ENCODE results near the gene ENOX1. TPM values are rescaled to one million over a fixed set of nuclear protein-coding genes. Genes with fewer than 3 reads are reported as not detected.

Gene ENOX1
- polyA plus RNA-seq, 3 donors, result 0.04 TPM; not detected in 2

DNA sequence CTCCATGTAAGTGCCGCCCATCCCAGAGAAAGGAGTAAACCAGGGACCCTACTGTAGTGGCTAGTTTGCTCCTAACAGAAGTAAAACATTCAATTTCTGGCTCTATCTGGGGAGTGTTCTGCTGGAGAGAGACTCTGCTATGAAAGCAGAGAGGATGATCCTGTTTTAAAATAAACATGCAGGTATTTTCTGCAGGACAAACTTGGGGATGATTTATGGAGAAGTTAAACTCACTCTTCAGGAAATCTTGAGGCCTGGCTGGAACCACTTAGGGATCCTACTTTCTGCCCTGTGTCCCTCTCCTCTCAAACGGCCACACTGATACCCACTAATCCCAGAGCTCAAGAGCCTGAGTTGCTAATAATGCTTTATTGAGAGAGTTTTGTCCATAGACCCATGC, 482.3 kb downstream of the ENOX1 start:
- H3K4me1 Mint-ChIP-seq, result peaks cover 24% of the 10 kb centered on the region
- H3K27ac ChIP-seq (ENCODE audit: low read depth in 1 of 2, low read length in 2 of 2), result no peak overlapping the region
- no peak overlapping the region for H3K4me3 ChIP-seq (replicated peaks in 1 of 3; ENCODE audit: low read depth in 2 of 3, low read length in 3 of 3)
- 100% methylated on average over 1 of the region's 2 CpGs for WGBS (ENCODE audit: insufficient coverage)
- no peaks in the 10 kb centered on the region for H3K27me3 ChIP-seq (ENCODE audit: control insufficient read depth in 2 of 2, insufficient read depth in 2 of 2, low read length in 2 of 2)
- intact Hi-C loops (cut with micrococcal nuclease), result no loop called here
- H3K79me2 ChIP-seq (ENCODE audit: insufficient read depth, low read length), result no peaks in the 10 kb centered on the region
- no peaks in the 10 kb centered on the region for H3K9me3 ChIP-seq (replicated peaks in 1 of 2; ENCODE audit: control insufficient read depth in 1 of 2, insufficient read depth in 1 of 2, low read length in 2 of 2)
- no peaks in the 10 kb centered on the region for H3K9me3 Mint-ChIP-seq
- H4K20me1 ChIP-seq (ENCODE audit: insufficient read depth, low read length), result no peaks in the 10 kb centered on the region
- TF ChIP-seq, protein P1, sequence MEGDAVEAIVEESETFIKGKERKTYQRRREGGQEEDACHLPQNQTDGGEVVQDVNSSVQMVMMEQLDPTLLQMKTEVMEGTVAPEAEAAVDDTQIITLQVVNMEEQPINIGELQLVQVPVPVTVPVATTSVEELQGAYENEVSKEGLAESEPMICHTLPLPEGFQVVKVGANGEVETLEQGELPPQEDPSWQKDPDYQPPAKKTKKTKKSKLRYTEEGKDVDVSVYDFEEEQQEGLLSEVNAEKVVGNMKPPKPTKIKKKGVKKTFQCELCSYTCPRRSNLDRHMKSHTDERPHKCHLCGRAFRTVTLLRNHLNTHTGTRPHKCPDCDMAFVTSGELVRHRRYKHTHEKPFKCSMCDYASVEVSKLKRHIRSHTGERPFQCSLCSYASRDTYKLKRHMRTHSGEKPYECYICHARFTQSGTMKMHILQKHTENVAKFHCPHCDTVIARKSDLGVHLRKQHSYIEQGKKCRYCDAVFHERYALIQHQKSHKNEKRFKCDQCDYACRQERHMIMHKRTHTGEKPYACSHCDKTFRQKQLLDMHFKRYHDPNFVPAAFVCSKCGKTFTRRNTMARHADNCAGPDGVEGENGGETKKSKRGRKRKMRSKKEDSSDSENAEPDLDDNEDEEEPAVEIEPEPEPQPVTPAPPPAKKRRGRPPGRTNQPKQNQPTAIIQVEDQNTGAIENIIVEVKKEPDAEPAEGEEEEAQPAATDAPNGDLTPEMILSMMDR (IDR thresholded peaks at IDR 0.05), result no peak
- no peak overlapping the region for H2AFZ ChIP-seq (ENCODE audit: insufficient read depth, low read depth, low read length, poor library complexity, severe bottlenecking)
- peaks cover 5 to 6% (median 5%) of the 10 kb centered on the region in 3 donors for H3K27me3 Mint-ChIP-seq (ENCODE audit: low read depth in 3 of 3)
- no peak for DNase-seq
- no peak overlapping the region for H3K9ac ChIP-seq (ENCODE audit: insufficient read depth, low read length, poor library complexity, severe bottlenecking)
- H3K4me3 Mint-ChIP-seq, result no peak overlapping the region
- no peaks in the 10 kb centered on the region for H3K36me3 Mint-ChIP-seq
- H3K4me1 ChIP-seq (ENCODE audit: control insufficient read depth in 1 of 2, insufficient read depth in 2 of 2, low read length in 2 of 2), result peaks cover 16% of the 10 kb centered on the region in 2 donors
- H3K36me3 ChIP-seq (replicated peaks in 1 of 2; ENCODE audit: control insufficient read depth in 1 of 2, insufficient read depth in 2 of 2, low read length in 2 of 2), result no peaks in the 10 kb centered on the region
- no peak overlapping the region for H3K27ac Mint-ChIP-seq
- no peak overlapping the region for H3K4me2 ChIP-seq (replicated peaks; ENCODE audit: extremely low read depth, low read length, poor library complexity, severe bottlenecking)

DNA sequence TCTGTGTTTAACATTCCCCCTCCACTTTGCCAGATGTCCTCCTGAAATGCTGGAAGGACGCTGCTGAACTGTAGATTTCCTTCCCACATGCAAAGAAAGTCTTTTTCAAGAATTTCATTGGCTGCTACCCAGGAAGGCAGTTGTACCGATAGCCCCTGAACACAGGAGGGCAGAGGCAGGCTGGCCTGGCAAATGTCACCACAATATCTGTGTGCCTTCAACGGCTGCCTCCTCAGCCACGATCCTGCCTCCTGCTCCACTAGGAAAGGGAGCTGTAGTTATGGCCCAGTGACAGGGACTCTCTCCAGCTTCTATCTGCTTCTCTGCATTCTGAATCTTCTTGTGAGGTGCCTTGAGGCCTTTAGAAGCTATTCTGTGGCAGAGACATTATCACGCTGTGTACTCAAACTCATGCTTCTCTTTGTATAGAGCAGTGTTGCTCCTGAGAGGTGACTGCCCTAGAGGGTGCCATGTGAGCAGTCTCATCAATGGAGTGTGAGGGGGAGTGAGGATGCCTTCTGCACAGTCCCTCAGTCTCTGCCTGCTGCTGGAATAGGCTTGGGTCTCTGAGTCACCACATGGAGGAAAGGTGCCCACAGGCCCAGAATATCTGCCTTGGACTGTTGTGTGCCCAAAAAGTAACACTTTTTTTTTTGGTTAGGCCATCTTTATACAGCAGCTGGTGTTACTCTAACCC, 483.6 kb downstream of the ENOX1 start:
- peaks cover 5 to 8% (median 7%) of the 10 kb centered on the region in 3 donors for H3K27me3 Mint-ChIP-seq (ENCODE audit: low read depth in 3 of 3)
- Histone ChIP-seq H3K9ac (ENCODE audit: insufficient read depth, low read length, poor library complexity, severe bottlenecking) (no peak overlapping the region), H2AFZ (ENCODE audit: insufficient read depth, low read depth, low read length, poor library complexity, severe bottlenecking) (no peak overlapping the region), H3K4me1 (ENCODE audit: control insufficient read depth in 1 of 2, insufficient read depth in 2 of 2, low read length in 2 of 2) (peaks cover 11% of the 10 kb centered on the region in 2 donors), H3K36me3 (replicated peaks in 1 of 2; ENCODE audit: control insufficient read depth in 1 of 2, insufficient read depth in 2 of 2, low read length in 2 of 2) (no peaks in the 10 kb centered on the region), H3K4me3 (replicated peaks in 1 of 3; ENCODE audit: low read depth in 2 of 3, low read length in 3 of 3) (no peak overlapping the region), H3K27me3 (ENCODE audit: control insufficient read depth in 2 of 2, insufficient read depth in 2 of 2, low read length in 2 of 2) (peaks cover 0 to 3% of the 10 kb centered on the region in 2 donors), H3K79me2 (ENCODE audit: insufficient read depth, low read length) (no peaks in the 10 kb centered on the region), H3K9me3 (replicated peaks in 1 of 2; ENCODE audit: control insufficient read depth in 1 of 2, insufficient read depth in 1 of 2, low read length in 2 of 2) (no peaks in the 10 kb centered on the region), H4K20me1 (ENCODE audit: insufficient read depth, low read length) (no peaks in the 10 kb centered on the region), H3K27ac (ENCODE audit: low read depth in 1 of 2, low read length in 2 of 2) (no peak overlapping the region), H3K4me2 (replicated peaks; ENCODE audit: extremely low read depth, low read length, poor library complexity, severe bottlenecking) (no peak overlapping the region)
- intact Hi-C loops (cut with micrococcal nuclease), result no loop called here
- H3K27ac Mint-ChIP-seq, result no peak overlapping the region
- DNase-seq, result no peak
- TF ChIP-seq, protein P1 (IDR thresholded peaks at IDR 0.05), result no peak
- 33% methylated on average over 3 of the region's 5 CpGs for WGBS (ENCODE audit: insufficient coverage)
- H3K9me3 Mint-ChIP-seq, result no peaks in the 10 kb centered on the region
- H3K4me3 Mint-ChIP-seq, result no peak overlapping the region
- peaks cover 19% of the 10 kb centered on the region for H3K4me1 Mint-ChIP-seq
- no peaks in the 10 kb centered on the region for H3K36me3 Mint-ChIP-seq
